ENCODE results near the gene WWOX. TPM values are rescaled to one million over a fixed set of nuclear protein-coding genes. Genes with fewer than 3 reads are reported as not detected.
A peak's percentile ranks its signal among the peaks of the same experiment; 100 is the strongest.
"Not testable (repeated sequence)": the region's sequence is repeated elsewhere in the genome, so short reads cannot be mapped to it uniquely, and the experiment has no call there.

The WWOX gene
- total RNA-seq, 1 donor: 24.2 TPM

DNA sequence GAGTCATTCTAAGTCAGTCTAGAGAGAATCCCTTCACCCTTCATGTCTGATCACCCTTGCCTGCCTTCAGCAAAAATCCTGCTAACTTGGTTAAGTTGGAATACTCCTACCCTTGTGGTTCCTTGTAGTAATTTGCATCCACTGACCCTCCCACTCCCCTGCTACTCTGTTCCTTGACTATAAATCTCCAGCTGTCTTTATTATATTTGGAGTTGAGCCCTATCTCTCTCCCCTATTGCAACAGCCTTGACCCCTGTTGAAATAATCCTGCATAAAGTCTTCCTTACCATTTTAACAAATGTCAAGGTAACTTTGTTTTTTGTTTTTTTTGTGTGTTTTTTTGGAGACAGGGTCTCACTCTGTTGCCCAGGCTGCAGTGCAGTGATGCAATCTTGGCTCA lies 590.1 kb downstream of the WWOX start:
- peak; percentile 51 for DNase-seq (ENCODE audit: low read depth)
- no peak overlapping the region for H3K4me3 ChIP-seq (ENCODE audit: low read depth, low read length)
- TF ChIP-seq, protein P1, sequence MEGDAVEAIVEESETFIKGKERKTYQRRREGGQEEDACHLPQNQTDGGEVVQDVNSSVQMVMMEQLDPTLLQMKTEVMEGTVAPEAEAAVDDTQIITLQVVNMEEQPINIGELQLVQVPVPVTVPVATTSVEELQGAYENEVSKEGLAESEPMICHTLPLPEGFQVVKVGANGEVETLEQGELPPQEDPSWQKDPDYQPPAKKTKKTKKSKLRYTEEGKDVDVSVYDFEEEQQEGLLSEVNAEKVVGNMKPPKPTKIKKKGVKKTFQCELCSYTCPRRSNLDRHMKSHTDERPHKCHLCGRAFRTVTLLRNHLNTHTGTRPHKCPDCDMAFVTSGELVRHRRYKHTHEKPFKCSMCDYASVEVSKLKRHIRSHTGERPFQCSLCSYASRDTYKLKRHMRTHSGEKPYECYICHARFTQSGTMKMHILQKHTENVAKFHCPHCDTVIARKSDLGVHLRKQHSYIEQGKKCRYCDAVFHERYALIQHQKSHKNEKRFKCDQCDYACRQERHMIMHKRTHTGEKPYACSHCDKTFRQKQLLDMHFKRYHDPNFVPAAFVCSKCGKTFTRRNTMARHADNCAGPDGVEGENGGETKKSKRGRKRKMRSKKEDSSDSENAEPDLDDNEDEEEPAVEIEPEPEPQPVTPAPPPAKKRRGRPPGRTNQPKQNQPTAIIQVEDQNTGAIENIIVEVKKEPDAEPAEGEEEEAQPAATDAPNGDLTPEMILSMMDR (IDR thresholded peaks at IDR 0.05; ENCODE audit: insufficient read depth, low read length): no peak

DNA sequence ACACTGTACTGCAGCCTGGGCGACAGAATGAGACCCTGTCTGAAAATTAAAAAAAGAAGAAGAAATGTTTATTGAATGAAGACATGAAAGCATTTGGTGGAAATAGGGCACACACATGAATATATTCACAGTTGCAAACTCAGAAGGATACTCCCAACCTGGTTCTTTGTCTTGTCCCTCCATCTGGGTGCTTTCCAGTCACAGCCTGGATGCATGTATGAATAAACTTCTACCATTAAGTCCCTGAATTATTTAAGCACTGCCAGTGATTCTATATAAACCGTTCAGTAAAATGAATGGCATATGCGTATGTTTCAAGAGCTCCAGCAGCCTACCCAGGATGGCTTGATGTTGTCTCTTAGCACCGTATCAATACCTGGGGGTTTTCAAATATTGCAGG lies 591.1 kb downstream of the WWOX start:
- TF ChIP-seq, protein P1 (IDR thresholded peaks at IDR 0.05; ENCODE audit: insufficient read depth, low read length): no peak
- H3K4me3 ChIP-seq (ENCODE audit: low read depth, low read length): no peak overlapping the region
- no peak for DNase-seq (ENCODE audit: low read depth)

DNA sequence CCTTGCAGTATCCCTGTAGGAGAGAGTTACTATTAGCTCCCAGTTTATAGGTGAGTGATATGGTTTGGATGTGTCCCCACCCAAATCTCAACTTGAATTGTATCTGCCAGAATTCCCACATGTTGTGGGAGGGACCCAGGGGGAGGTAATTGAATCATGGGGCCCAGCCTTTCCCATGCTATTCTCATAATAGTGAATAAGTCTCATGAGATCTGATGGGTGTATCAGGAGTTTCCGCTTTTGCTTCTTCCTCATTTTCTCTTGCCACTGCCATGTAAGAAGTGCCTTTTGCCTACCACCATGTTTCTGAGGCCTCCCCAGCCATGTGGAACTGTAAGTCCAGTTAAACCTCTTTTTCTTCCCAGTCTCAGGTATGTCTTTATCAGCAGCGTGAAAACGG lies 592.3 kb downstream of the WWOX start:
- not testable (repeated sequence) for DNase-seq (ENCODE audit: low read depth); H3K4me3 ChIP-seq (ENCODE audit: low read depth, low read length)

DNA sequence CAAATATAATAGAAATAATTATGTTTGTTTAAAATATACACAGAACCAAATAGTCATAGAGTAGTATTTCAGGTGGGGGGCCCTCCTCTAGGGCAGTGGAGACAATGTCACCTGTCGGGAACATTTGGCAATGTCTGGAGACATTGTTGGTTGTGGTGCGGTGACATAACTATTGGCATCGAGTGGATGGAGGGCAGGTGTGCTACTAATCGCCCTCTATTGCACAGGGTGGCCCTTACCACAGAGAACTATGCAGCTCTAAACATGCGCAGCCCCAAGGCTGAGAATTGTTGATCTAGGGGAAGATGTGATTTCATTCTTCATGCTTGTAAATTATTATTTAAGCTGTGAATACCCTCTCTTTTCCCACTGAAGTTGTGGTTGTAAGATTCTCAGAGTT lies 594.0 kb downstream of the WWOX start:
- TF ChIP-seq, protein P1 (IDR thresholded peaks at IDR 0.05; ENCODE audit: insufficient read depth, low read length): no peak
- no peak for DNase-seq (ENCODE audit: low read depth)
- H3K4me3 ChIP-seq (ENCODE audit: low read depth, low read length): no peak overlapping the region

DNA sequence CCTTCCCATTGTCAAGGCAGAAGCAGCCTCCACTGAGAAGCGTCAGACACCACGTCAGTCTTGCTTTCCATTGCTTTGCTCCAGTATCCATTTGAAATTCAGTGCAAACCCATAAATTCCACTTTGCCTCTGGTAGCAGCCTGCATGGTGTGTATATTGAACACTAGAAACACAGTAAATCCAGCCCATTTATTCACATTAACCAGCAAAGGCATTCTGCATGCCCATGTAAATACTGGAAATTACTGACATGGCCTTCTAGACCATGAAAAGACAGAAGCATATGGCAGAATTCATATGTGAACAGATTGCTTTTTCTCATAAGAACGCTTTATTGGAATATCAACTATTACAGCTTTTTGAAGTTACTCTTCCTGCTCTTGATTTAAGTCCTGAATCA lies 595.0 kb downstream of the WWOX start:
- TF ChIP-seq, protein P1 (IDR thresholded peaks at IDR 0.05; ENCODE audit: insufficient read depth, low read length): no peak
- H3K4me3 ChIP-seq (ENCODE audit: low read depth, low read length): no peak overlapping the region
- DNase-seq (ENCODE audit: low read depth): no peak

DNA sequence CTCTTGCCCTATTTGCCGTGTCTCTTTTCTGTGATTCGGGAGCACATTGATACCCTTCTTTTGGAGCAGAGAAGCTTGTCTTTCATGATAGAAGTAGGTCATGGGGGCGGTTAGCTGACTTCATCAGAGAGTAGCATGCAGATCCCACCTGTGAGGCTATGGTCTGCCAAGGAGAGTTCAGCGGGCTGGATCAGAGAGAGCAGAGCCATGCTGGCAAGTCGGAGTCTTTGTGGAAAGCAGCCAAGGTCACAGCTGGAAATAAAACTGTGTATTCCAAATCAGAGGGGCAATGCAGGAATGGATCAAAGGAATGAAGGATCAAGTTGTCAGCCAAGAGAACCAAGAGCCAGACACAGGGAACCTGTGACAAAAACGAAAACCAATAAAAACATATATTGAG lies 595.9 kb downstream of the WWOX start:
- no peak overlapping the region for H3K4me3 ChIP-seq (ENCODE audit: low read depth, low read length)
- no peak for DNase-seq (ENCODE audit: low read depth)
- TF ChIP-seq, protein P1 (IDR thresholded peaks at IDR 0.05; ENCODE audit: insufficient read depth, low read length): no peak

DNA sequence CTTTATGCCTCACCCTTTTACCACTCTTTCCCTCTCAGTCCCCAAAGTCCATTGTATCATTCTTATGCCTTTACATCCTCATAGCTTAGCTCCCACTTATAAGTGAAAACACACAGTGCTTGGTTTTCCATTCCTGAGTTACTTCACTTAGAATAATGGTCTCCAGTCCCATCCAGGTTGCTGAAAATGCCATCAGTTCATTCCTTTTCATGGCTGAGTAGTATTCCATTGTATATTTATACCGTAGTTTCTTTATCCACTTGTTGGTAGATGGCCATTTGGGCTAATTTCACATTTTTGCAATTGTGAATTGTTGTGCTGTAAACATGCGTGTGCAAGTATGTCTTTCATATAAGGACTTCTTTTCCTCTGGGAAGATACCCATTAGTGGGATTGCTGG lies 597.3 kb downstream of the WWOX start:
- H3K4me3 ChIP-seq (ENCODE audit: low read depth, low read length): no peak overlapping the region
- TF ChIP-seq, protein P1 (IDR thresholded peaks at IDR 0.05; ENCODE audit: insufficient read depth, low read length): no peak
- DNase-seq (ENCODE audit: low read depth): no peak
